K562 (cell line): Measurements from ENCODE around the gene CPT1A. TPM values are rescaled to one million over a fixed set of nuclear protein-coding genes. Genes with fewer than 3 reads are reported as not detected.

Source experiments
- ESRRA ChIP-seq: fragments of 450-650 bp; IDR thresholded peaks from 2 replicates; pipeline ENCODE4 v1.6.1; 2014; ENCODE audit warnings: low read depth, mild to moderate bottlenecking, moderate library complexity, borderline replicate concordance
- NR2C1 ChIP-seq, 2 experiments: fragments of 450-650 bp; IDR thresholded peaks; 2 replicates each; pipeline ENCODE4 v1.6.1; 2017; ENCODE audit warnings: mild to moderate bottlenecking in 2 of 2, antibody characterized with exemption in 1 of 2, inconsistent platforms in 1 of 2, missing compliant biosample characterization in 1 of 2, missing genetic modification characterization in 1 of 2
- REST ChIP-seq, 2 experiments: fragments of 450-650 bp; formaldehyde crosslinking in 1 of 2; IDR thresholded peaks; 2 replicates each; pipeline versions ENCODE4 v1.4.0 to v1.6.1; 2014 to 2020; ENCODE audit warnings: mild to moderate bottlenecking in 2 of 2, borderline replicate concordance in 1 of 2, low read depth in 1 of 2
- ZBTB8A ChIP-seq: fragments of 450-650 bp; IDR thresholded peaks from 2 replicates; pipeline ENCODE4 v1.6.1; 2018; ENCODE audit warnings: mild to moderate bottlenecking, moderate library complexity; ENCODE audit not compliant: partially characterized antibody
- ZNF282 ChIP-seq: sonication (generic); formaldehyde crosslinking; IDR thresholded peaks from 2 replicates; pipeline ENCODE4 v1.8.1; 2023; ENCODE audit warnings: missing genetic modification reagents
- polyA plus RNA-seq, 8 experiments: library from polyadenylated mRNA; depleted of rRNA in 4 of 8; stranded (reverse) in 5 of 8; unstranded in 3 of 8; fragments of >200 nt; fragmentation: Nextera tagmentation in 2 of 8; fragmentation: Illumina TruSeq in 1 of 8; extraction: Ambion mirVana in 2 of 8; extraction: Trizol in 1 of 8; gene quantifications; 2 replicates each; pipeline versions ENCODE4 v1.2.1 to v1.2.3, GENCODE V29; 2011 to 2014; ENCODE audit warnings: inconsistent platforms in 1 of 8, missing spikeins in 1 of 8
- total RNA-seq, 7 experiments: library from RNA; depleted of rRNA in 6 of 7; stranded (reverse); fragments of >200 nt in 6 of 7; fragmentation: Illumina TruSeq in 2 of 7; extraction: Trizol in 2 of 7; gene quantifications; 2 replicates each; pipeline versions ENCODE4 v1.2.1 to v1.2.3, GENCODE V29; 2011 to 2021; ENCODE audit warnings: low replicate concordance in 1 of 7
- TF ChIP-seq, protein P1 (sequence below): sonication (generic); formaldehyde crosslinking; IDR thresholded peaks from 2 replicates; pipeline ENCODE4 v1.9.0; 2022; ENCODE audit warnings: mild to moderate bottlenecking, missing genetic modification reagents

Gene CPT1A
- total and polyA plus RNA-seq, 9 of the 15 experiments (the other 6 are each of a cell fraction or from before 2014, with no cell fraction given): 2.6 to 29.1 (median 12.3) TPM

- TF ChIP-seq REST (IDR thresholded peaks at IDR 0.05; ENCODE audit: borderline replicate concordance) (no peak), REST (CRISPR knock-in tag; IDR thresholded peaks at IDR 0.05; ENCODE audit: low read depth) (no peak), ESRRA (peak; percentile 97), ZBTB8A (no peak), NR2C1 (IDR thresholded peaks at IDR 0.05) (peak; percentile 89), NR2C1 (tag; IDR thresholded peaks at IDR 0.05) (peak; percentile 85), ZNF282 (CRISPR knock-in tag) (no peak)
- TF ChIP-seq, protein P1, sequence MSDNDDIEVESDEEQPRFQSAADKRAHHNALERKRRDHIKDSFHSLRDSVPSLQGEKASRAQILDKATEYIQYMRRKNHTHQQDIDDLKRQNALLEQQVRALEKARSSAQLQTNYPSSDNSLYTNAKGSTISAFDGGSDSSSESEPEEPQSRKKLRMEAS (CRISPR knock-in tag): 0 out of 2 replicates have a peak, but pooled peaks have one; percentile 18
Observed at GRCh38 chr11:68817554-68817953, 24.2 kb downstream of the CPT1A start (continued).
